DND-41 (cell line): ENCODE results near the gene XRCC2.

Experiments used
- CTCF ChIP-seq: IDR thresholded peaks from 2 replicates; pipeline ENCODE4 v1.5.1; 2012; ENCODE audit warnings: borderline replicate concordance, low read length, moderate library complexity, mild to moderate bottlenecking; ENCODE audit not compliant: poor library complexity, severe bottlenecking; ENCODE audit errors: extremely low read depth
- EZH2 ChIP-seq: IDR thresholded peaks from 3 replicates; pipeline ENCODE4 v1.6.1; 2012; ENCODE audit warnings: borderline replicate concordance, low read depth, mild to moderate bottlenecking, moderate library complexity, low read length, inconsistent platforms; ENCODE audit not compliant: severe bottlenecking

DNA sequence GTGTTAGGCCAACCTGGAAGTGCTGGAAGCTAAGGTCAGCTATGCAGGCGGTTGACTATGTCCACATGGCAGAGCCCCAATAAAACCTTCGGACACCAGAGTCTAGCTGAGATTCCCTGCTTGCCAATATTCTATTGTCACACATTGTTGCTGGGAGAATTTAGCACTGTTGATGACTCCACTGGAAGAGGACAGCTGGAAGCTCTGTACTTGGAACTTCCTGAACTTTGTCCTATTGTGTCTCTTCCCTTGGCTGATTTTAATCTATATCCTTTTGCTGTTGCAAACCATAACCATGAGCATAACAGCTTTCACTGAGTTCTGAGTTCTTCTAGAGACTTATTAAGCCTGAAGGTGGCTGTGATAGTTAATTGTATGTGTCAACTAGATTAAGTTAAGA lies 12.0 kb downstream of the XRCC2 start:
- no peak for TF ChIP-seq CTCF
- no peak for TF ChIP-seq EZH2
